ENCODE results near the gene PAAF1. TPM values are rescaled to one million over a fixed set of nuclear protein-coding genes. Genes with fewer than 3 reads are reported as not detected.
"Not testable (repeated sequence)": the region's sequence is repeated elsewhere in the genome, so short reads cannot be mapped to it uniquely, and the experiment has no call there.

The PAAF1 gene
- total and polyA plus RNA-seq, 2 experiments from 2014 or later, result 13.6 to 18.1 TPM

- Mint-ChIP-seq H3K9me3 (peaks cover 10% of the 10 kb centered on the region), H3K27ac (no peak overlapping the region), H3K4me3 (no peak overlapping the region), H3K27me3 (ENCODE audit: insufficient read depth, low read depth, poor library complexity) (no peaks in the 10 kb centered on the region), H3K4me1 (peaks cover 2% of the 10 kb centered on the region; the same call in 1 of the 3 replicates), H3K36me3 (ENCODE audit: low read depth) (peaks cover 29% of the 10 kb centered on the region; the same call in 2 of the 3 replicates)
- Histone ChIP-seq H3K36me3 (ENCODE audit: insufficient read depth) (no peaks in the 10 kb centered on the region), H3K4me1 (ENCODE audit: insufficient read depth) (no peaks in the 10 kb centered on the region), H3K9me2 (ENCODE audit: insufficient read depth) (no peaks in the 10 kb centered on the region), H3K79me2 (replicated peaks; ENCODE audit: insufficient read depth) (no peaks in the 10 kb centered on the region), H3K4me3 (no peak overlapping the region), H3K27me3 (ENCODE audit: insufficient read depth) (no peaks in the 10 kb centered on the region), H4K20me1 (replicated peaks; ENCODE audit: insufficient read depth) (no peaks in the 10 kb centered on the region), H2AFZ (no peak overlapping the region), H3K27ac (ENCODE audit: low read depth) (no peak overlapping the region), H3F3A (replicated peaks; ENCODE audit: low read depth) (no peaks in the 10 kb centered on the region), H3K4me2 (no peak overlapping the region)
- ATAC-seq (no peak), DNase-seq (ENCODE audit: low spot score) (no peak)
- TF ChIP-seq CTCF (conservative IDR thresholded peaks at IDR 0.05; ENCODE audit: low read depth in 2 of 2) (no peak), ZNF462 (CRISPR knock-in tag; IDR thresholded peaks at IDR 0.05) (no peak), REST (IDR thresholded peaks at IDR 0.05; ENCODE audit: unreplicated experiment) (no peak)
Measured at GRCh38 chr11:73932781-73933180, 56.0 kb downstream of the PAAF1 start.

GRCh38 chr11:73936047-73936446, 59.2 kb downstream of the PAAF1 start:
- H3K9me2 ChIP-seq (ENCODE audit: insufficient read depth); H2AFZ ChIP-seq; H3K4me1 ChIP-seq (ENCODE audit: insufficient read depth); H3K79me2 ChIP-seq (replicated peaks; ENCODE audit: insufficient read depth); H3K27ac ChIP-seq (ENCODE audit: low read depth); H3K27me3 ChIP-seq (ENCODE audit: insufficient read depth); H3K4me3 Mint-ChIP-seq; H3K4me2 ChIP-seq; H3K36me3 ChIP-seq (ENCODE audit: insufficient read depth); H3K27me3 Mint-ChIP-seq (ENCODE audit: insufficient read depth, low read depth, poor library complexity); H4K20me1 ChIP-seq (replicated peaks; ENCODE audit: insufficient read depth); H3K4me1 Mint-ChIP-seq; H3K27ac Mint-ChIP-seq; H3K4me3 ChIP-seq; DNase-seq (ENCODE audit: low spot score); H3F3A ChIP-seq (replicated peaks; ENCODE audit: low read depth); ATAC-seq: not testable (repeated sequence)
- H3K36me3 Mint-ChIP-seq (ENCODE audit: low read depth), result peaks cover 30% of the 10 kb centered on the region
- peaks cover 36% of the 10 kb centered on the region for H3K9me3 Mint-ChIP-seq
